DND-41 (cell line): ENCODE data around the gene IL4R.

Experiments used
- ATAC-seq: fragments of 200-7000 bp; cut with Tn5 transposase; 3 replicates; pipeline ENCODE4 v1.9.1; 2021; ENCODE audit warnings: low read depth; ENCODE audit not compliant: insufficient read depth
- DNase-seq: peaks from one replicate; pipeline ENCODE4 v3.0.0-alpha.2; 2020
- H2AFZ ChIP-seq: 2 replicates; pipeline ENCODE4 v1.6.0; 2012; ENCODE audit warnings: low read depth, low read length
- H3K27ac ChIP-seq: 2 replicates; pipeline ENCODE4 v1.5.1; 2012; ENCODE audit warnings: low read length, inconsistent platforms
- H3K27me3 ChIP-seq: fragments of 200-600 bp; sonication (generic); 2 replicates; pipeline ENCODE4 v1.6.0; 2012; ENCODE audit warnings: low read length, mild to moderate bottlenecking, inconsistent platforms; ENCODE audit not compliant: insufficient read depth, poor library complexity
- H3K36me3 ChIP-seq: 2 replicates; pipeline ENCODE4 v1.5.1; 2012; ENCODE audit warnings: low read length, inconsistent platforms; ENCODE audit not compliant: insufficient read depth
- H3K4me1 ChIP-seq: 2 replicates; pipeline ENCODE4 v1.5.1; 2012; ENCODE audit warnings: mild to moderate bottlenecking, low read length; ENCODE audit not compliant: insufficient read depth
- H3K4me2 ChIP-seq: 2 replicates; pipeline ENCODE4 v1.6.0; 2012; ENCODE audit warnings: mild to moderate bottlenecking, moderate library complexity, low read length, inconsistent platforms; ENCODE audit not compliant: insufficient read depth
- H3K4me3 ChIP-seq, 2 experiments: fragments of 200-600 bp in 1 of 2; shearing (Covaris generic) in 1 of 2; 2 replicates each; pipeline ENCODE4 v1.5.1; 2012 to 2016; ENCODE audit warnings: inconsistent platforms in 2 of 2, low read length in 2 of 2, mild to moderate bottlenecking in 2 of 2, low read depth in 1 of 2, moderate library complexity in 1 of 2
- H3K79me2 ChIP-seq: 2 replicates; pipeline ENCODE4 v1.6.0; 2012; ENCODE audit warnings: low read length, inconsistent platforms; ENCODE audit not compliant: insufficient read depth
- H3K9ac ChIP-seq: 2 replicates; pipeline ENCODE4 v1.6.0; 2012; ENCODE audit warnings: low read depth, mild to moderate bottlenecking, inconsistent platforms, low read length, moderate library complexity
- H3K9me3 ChIP-seq: 2 replicates; pipeline ENCODE4 v1.5.1; 2012; ENCODE audit warnings: low read length, moderate library complexity, mild to moderate bottlenecking, inconsistent platforms; ENCODE audit not compliant: insufficient read depth, severe bottlenecking
- H4K20me1 ChIP-seq: 2 replicates; pipeline ENCODE4 v1.6.0; 2012; ENCODE audit warnings: low read length; ENCODE audit not compliant: insufficient read depth
- CTCF ChIP-seq: IDR thresholded peaks from 2 replicates; pipeline ENCODE4 v1.5.1; 2012; ENCODE audit warnings: borderline replicate concordance, low read length, moderate library complexity, mild to moderate bottlenecking; ENCODE audit not compliant: poor library complexity, severe bottlenecking; ENCODE audit errors: extremely low read depth
- EZH2 ChIP-seq: IDR thresholded peaks from 3 replicates; pipeline ENCODE4 v1.6.1; 2012; ENCODE audit warnings: borderline replicate concordance, low read depth, mild to moderate bottlenecking, moderate library complexity, low read length, inconsistent platforms; ENCODE audit not compliant: severe bottlenecking

IL4R gene

GRCh38 chr16:27347930-27348685 lies 34.3 kb downstream of the IL4R start:
- ATAC-seq (no peak), DNase-seq (no peak)
- no peak for TF ChIP-seq EZH2
- TF ChIP-seq CTCF = no peak
- no peaks in the 10 kb centered on the region for H4K20me1 ChIP-seq
- H3K36me3 ChIP-seq = peaks cover 82% of the 10 kb centered on the region
- no peak overlapping the region for H3K9ac ChIP-seq
- H3K27ac ChIP-seq = no peak overlapping the region
- H3K4me2 ChIP-seq = no peak overlapping the region
- H3K79me2 ChIP-seq = no peaks in the 10 kb centered on the region
- H3K27me3 ChIP-seq = no peaks in the 10 kb centered on the region
- H3K9me3 ChIP-seq = no peaks in the 10 kb centered on the region
- no peaks in the 10 kb centered on the region for H3K4me1 ChIP-seq
- no peak overlapping the region for H3K4me3 ChIP-seq
- no peak overlapping the region for H2AFZ ChIP-seq

GRCh38 chr16:27349276-27349675 lies 35.5 kb downstream of the IL4R start:
- ATAC-seq = no peak
- no peak overlapping the region for H3K9ac ChIP-seq
- no peaks in the 10 kb centered on the region for H3K4me1 ChIP-seq
- no peak overlapping the region for H2AFZ ChIP-seq
- no peak overlapping the region for H3K4me3 ChIP-seq
- H3K36me3 ChIP-seq = peaks cover 80% of the 10 kb centered on the region
- H3K27me3 ChIP-seq = no peaks in the 10 kb centered on the region
- H3K27ac ChIP-seq = no peak overlapping the region
- H3K9me3 ChIP-seq = no peaks in the 10 kb centered on the region
- no peak for TF ChIP-seq EZH2
- TF ChIP-seq CTCF = no peak
- no peak for DNase-seq
- no peaks in the 10 kb centered on the region for H4K20me1 ChIP-seq
- no peaks in the 10 kb centered on the region for H3K79me2 ChIP-seq
- H3K4me2 ChIP-seq = no peak overlapping the region

GRCh38 chr16:27350006-27350405 lies 36.2 kb downstream of the IL4R start:
- H3K4me2 ChIP-seq = no peak overlapping the region
- no peaks in the 10 kb centered on the region for H4K20me1 ChIP-seq
- DNase-seq (no peak), ATAC-seq (no peak)
- H2AFZ ChIP-seq = no peak overlapping the region
- H3K4me3 ChIP-seq = no peak overlapping the region
- H3K9ac ChIP-seq = no peak overlapping the region
- H3K79me2 ChIP-seq = no peaks in the 10 kb centered on the region
- no peak overlapping the region for H3K27ac ChIP-seq
- H3K27me3 ChIP-seq = no peaks in the 10 kb centered on the region
- peaks cover 80% of the 10 kb centered on the region for H3K36me3 ChIP-seq
- no peaks in the 10 kb centered on the region for H3K4me1 ChIP-seq
- TF ChIP-seq CTCF (no peak), EZH2 (no peak)
- no peaks in the 10 kb centered on the region for H3K9me3 ChIP-seq
